OCI-LY3 (cell line): ENCODE data around the gene ARHGAP35.

Source experiments
- EZH2phosphoT487 ChIP-seq: fragments of 200-600 bp; shearing (Covaris generic); IDR thresholded peaks from 2 replicates; pipeline ENCODE4 v1.6.1; 2018; ENCODE audit warnings: antibody characterized with exemption, mixed run types, low read depth
- TF ChIP-seq, protein P1 (sequence below): fragments of 200-600, 300-600 bp; sonication (generic); IDR thresholded peaks from 2 replicates; pipeline ENCODE4 v1.5.1; 2014; ENCODE audit warnings: antibody characterized with exemption, low read length, low read depth

DNA sequence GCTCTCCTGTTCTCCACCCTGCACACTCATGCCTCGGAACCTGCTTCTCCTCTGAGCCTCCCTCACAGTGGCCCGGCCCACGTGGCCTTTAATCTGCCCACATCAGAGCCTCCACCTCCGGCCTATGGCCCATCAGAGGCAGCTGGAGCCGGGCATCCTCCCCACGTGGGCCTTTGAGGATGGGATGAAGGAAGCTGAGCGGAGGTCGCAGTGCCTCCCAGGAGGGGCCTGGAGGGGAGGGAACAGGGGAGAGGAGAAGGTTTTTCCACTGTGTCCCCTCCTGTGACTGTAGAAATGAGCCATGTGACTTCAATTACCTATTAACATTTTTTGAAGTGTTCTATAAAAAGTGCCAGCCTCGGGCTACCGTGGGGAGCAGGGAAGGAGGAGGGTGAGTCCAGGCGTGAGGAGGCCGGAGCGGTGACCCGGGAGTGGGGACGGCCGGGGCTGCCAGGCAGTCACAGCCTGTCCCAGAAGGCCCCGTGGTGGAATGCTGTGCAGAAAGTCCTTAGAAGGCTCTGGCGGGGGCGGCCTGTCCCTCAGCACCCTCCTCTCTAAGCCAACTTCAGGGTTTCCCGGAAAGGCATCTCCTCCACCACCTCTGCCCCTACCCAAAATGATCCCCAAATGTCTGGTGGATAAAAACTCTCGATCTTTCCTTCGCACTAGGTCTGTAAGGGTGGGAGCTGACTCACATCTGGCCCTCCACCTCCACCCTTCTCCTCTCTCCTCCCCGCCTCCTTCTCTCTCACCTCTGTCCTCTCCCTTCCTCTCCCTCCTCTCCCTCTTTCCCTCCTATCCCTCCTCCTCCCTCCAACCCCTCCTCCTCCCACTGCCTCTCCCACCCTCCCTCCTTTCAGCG lies 47.6 kb upstream of the ARHGAP35 start:
- TF ChIP-seq, protein P1, sequence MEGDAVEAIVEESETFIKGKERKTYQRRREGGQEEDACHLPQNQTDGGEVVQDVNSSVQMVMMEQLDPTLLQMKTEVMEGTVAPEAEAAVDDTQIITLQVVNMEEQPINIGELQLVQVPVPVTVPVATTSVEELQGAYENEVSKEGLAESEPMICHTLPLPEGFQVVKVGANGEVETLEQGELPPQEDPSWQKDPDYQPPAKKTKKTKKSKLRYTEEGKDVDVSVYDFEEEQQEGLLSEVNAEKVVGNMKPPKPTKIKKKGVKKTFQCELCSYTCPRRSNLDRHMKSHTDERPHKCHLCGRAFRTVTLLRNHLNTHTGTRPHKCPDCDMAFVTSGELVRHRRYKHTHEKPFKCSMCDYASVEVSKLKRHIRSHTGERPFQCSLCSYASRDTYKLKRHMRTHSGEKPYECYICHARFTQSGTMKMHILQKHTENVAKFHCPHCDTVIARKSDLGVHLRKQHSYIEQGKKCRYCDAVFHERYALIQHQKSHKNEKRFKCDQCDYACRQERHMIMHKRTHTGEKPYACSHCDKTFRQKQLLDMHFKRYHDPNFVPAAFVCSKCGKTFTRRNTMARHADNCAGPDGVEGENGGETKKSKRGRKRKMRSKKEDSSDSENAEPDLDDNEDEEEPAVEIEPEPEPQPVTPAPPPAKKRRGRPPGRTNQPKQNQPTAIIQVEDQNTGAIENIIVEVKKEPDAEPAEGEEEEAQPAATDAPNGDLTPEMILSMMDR, result no peak
- TF ChIP-seq EZH2phosphoT487, result no peak
